ENCODE measurements around the gene CLIC2.
A peak's percentile ranks its signal among the peaks of the same experiment; 100 is the strongest.
"Not testable (repeated sequence)": the region's sequence is repeated elsewhere in the genome, so short reads cannot be mapped to it uniquely, and the experiment has no call there.

The CLIC2 gene

DNA sequence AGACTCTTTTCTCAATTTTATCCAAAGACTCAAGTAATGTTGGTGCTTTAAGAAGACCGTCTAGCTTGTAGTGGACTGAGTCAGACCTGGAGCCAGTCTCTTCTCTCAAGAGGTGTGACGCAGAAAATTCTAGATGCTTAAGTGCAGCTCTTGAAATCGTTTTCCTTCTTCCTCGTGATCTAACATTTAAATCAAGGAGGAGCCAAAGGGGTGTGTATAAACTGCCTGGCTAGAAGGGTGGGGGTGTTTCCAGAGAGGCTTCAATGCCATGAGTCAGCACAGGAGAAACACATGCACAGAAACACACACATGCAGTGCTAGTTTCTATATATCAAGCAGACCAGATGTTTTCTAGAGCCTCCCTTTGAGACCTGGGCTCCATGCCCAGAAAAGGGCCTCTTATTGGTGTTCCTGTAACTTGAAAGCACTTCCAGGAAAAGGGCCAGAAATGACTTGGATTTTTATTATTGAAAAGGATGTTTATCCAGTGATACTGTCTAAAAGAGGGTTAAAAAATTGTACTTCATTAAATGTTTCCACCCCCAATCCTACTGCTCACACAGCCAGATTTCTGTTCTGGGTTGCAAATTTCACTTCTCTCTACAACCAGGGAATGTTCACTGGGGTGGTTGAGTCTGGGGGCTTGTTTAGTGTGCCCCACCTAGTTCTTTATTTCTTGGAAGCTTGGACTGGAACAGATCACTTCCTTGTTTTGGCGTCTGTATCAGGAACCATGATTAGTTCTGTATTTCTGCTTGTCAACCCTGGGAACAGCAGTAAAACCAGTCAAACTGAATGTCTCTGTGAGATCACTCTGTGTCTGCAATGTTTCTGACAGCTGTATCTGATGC, at the start of gene CLIC2:
CLIC2 (minus strand) TSS at position 129 of the 851 bp plus-strand sequence. CDS start 187 bp downstream, outside the sequence.
- Histone ChIP-seq H3K9ac (ENCODE audit: low read length in 5 of 5) (peak within 1 kb of the TSS in 4 of 5 donors; percentile 56 to 77 (median 62)), H3K4me3 (ENCODE audit: low read depth in 1 of 5, low read length in 5 of 5) (peak within 1 kb of the TSS; percentile 30 to 72 (median 58)), H3K4me1 (ENCODE audit: control insufficient read depth in 5 of 5, insufficient read depth in 5 of 5, low read length in 5 of 5) (peaks cover 0 to 8% (median 0%) of the 10 kb centered on the region in 5 donors), H3K27me3 (ENCODE audit: control insufficient read depth in 5 of 5, insufficient read depth in 4 of 5, low read length in 5 of 5) (no peaks in the 10 kb centered on the region), H3K36me3 (ENCODE audit: control insufficient read depth in 5 of 5, insufficient read depth in 5 of 5, low read length in 5 of 5) (no peaks in the 10 kb centered on the region), H3K27ac (ENCODE audit: low read depth, low read length) (peak within 1 kb of the TSS; percentile 89), H3K9me3 (ENCODE audit: control insufficient read depth in 5 of 5, low read length in 5 of 5) (no peaks in the 10 kb centered on the region)

DNA sequence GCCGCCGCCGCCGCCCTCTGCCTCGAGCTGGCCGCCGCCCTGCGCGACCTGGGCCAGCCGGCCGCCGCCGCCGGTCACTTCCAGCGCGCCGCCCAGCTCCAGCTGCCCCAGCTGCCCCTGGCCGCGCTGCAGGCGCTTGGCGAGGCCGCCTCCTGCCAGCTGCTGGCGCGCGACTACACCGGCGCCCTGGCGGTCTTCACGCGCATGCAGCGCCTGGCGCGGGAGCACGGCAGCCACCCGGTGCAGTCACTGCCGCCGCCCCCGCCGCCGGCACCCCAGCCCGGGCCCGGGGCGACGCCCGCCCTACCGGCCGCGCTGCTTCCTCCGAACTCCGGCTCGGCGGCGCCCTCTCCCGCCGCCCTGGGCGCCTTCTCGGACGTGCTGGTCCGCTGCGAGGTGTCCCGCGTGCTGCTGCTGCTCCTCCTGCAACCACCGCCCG, 48.1 kb upstream of the CLIC2 start:
- not testable (repeated sequence) for H3K4me1 ChIP-seq (ENCODE audit: control insufficient read depth in 5 of 5, insufficient read depth in 5 of 5, low read length in 5 of 5); H3K4me3 ChIP-seq (ENCODE audit: low read depth in 1 of 5, low read length in 5 of 5); H3K27me3 ChIP-seq (ENCODE audit: control insufficient read depth in 5 of 5, insufficient read depth in 4 of 5, low read length in 5 of 5); H3K9me3 ChIP-seq (ENCODE audit: control insufficient read depth in 5 of 5, low read length in 5 of 5); H3K36me3 ChIP-seq (ENCODE audit: control insufficient read depth in 5 of 5, insufficient read depth in 5 of 5, low read length in 5 of 5); H3K27ac ChIP-seq (ENCODE audit: low read depth, low read length); H3K9ac ChIP-seq (ENCODE audit: low read length in 5 of 5)

DNA sequence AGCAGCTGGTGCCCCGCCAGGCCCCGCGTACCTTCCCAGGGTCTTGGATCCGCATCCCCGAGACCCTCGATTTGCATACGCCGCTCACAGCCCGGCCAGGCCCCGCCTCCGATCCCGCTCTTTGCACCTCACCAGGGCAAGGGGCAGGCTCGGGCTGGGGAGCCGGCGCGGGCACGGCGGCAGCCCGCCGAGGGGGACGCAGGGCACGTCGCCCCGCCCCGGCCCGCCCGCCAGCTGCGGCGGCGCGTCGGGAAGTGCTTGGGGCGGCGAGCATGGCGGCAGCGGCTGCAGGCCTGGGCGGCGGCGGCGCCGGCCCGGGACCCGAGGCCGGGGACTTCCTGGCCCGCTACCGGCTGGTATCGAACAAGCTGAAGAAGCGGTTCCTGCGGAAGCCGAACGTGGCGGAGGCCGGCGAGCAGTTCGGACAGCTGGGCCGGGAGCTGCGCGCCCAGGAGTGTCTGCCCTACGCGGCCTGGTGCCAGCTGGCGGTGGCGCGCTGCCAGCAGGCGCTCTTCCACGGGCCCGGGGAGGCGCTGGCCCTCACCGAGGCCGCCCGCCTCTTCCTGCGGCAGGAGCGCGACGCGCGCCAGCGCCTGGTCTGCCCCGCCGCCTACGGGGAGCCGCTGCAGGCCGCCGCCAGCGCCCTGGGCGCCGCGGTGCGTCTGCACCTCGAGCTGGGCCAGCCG, 47.6 kb upstream of the CLIC2 start, which contains the start of gene F8A2:
F8A2 (plus strand) TSS at position 253 of the 686 bp plus-strand sequence; CDS start at position 273, 20 bp downstream.
- H3K4me1 ChIP-seq (ENCODE audit: control insufficient read depth in 5 of 5, insufficient read depth in 5 of 5, low read length in 5 of 5); H3K9ac ChIP-seq (ENCODE audit: low read length in 5 of 5); H3K9me3 ChIP-seq (ENCODE audit: control insufficient read depth in 5 of 5, low read length in 5 of 5); H3K27me3 ChIP-seq (ENCODE audit: control insufficient read depth in 5 of 5, insufficient read depth in 4 of 5, low read length in 5 of 5); H3K36me3 ChIP-seq (ENCODE audit: control insufficient read depth in 5 of 5, insufficient read depth in 5 of 5, low read length in 5 of 5); H3K4me3 ChIP-seq (ENCODE audit: low read depth in 1 of 5, low read length in 5 of 5); H3K27ac ChIP-seq (ENCODE audit: low read depth, low read length): not testable (repeated sequence)

DNA sequence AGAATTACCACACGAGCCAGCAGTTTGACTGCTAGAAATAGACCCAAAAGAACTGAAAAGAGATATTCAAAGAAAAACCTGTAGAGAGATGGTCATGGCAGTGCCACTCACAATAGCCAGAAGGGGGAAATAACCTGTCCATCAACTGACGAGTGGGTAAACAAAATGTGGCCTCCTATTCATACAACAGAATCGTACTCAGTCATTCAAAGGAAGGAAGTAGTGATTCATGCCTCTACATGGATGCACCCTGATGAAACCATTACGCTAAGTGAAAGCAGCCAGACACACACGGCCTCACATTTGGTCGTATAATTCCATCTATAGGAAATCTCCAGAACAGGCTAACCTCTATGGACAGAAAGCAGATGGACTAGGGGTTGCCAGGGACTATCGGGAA, 45.4 kb upstream of the CLIC2 start:
- H3K27me3 ChIP-seq (ENCODE audit: control insufficient read depth in 5 of 5, insufficient read depth in 4 of 5, low read length in 5 of 5); H3K9me3 ChIP-seq (ENCODE audit: control insufficient read depth in 5 of 5, low read length in 5 of 5); H3K36me3 ChIP-seq (ENCODE audit: control insufficient read depth in 5 of 5, insufficient read depth in 5 of 5, low read length in 5 of 5); H3K9ac ChIP-seq (ENCODE audit: low read length in 5 of 5); H3K27ac ChIP-seq (ENCODE audit: low read depth, low read length); H3K4me3 ChIP-seq (ENCODE audit: low read depth in 1 of 5, low read length in 5 of 5); H3K4me1 ChIP-seq (ENCODE audit: control insufficient read depth in 5 of 5, insufficient read depth in 5 of 5, low read length in 5 of 5): not testable (repeated sequence)

DNA sequence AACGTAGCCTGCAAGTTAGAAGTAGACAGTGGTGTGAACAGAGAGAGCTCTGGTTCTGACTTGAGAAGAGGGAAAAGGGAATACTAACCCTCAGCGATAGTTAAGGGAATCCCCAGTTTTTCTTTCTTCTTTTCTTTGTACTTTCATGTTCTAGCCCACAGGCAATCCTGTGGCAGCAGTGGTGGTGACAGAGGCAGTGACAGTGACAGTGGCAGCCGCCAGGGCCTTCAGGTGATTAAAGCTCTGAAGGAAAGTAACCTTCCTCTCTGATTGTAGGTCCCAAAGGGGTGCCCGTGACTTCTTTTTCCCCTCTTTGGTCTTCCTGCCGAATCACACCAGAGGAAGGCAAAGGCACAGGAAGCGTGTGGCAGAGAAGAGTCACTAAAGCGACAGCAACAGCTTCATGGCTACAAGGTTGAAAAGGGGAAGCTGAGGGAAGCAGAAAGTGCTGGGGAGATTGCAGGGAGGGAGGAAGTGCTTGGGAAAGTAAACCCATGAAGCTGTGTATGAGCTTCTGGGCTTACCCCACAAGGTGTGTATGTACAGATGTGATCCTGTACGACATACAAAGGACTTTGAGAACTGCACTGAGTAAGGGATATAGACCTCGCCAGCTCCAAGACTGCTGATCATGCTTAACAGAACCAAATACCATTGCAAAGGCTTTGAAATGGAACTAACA, 39.5 kb upstream of the CLIC2 start:
- not testable (repeated sequence) for H3K4me3 ChIP-seq (ENCODE audit: low read depth in 1 of 5, low read length in 5 of 5); H3K9ac ChIP-seq (ENCODE audit: low read length in 5 of 5); H3K27me3 ChIP-seq (ENCODE audit: control insufficient read depth in 5 of 5, insufficient read depth in 4 of 5, low read length in 5 of 5); H3K9me3 ChIP-seq (ENCODE audit: control insufficient read depth in 5 of 5, low read length in 5 of 5); H3K27ac ChIP-seq (ENCODE audit: low read depth, low read length); H3K36me3 ChIP-seq (ENCODE audit: control insufficient read depth in 5 of 5, insufficient read depth in 5 of 5, low read length in 5 of 5); H3K4me1 ChIP-seq (ENCODE audit: control insufficient read depth in 5 of 5, insufficient read depth in 5 of 5, low read length in 5 of 5)

DNA sequence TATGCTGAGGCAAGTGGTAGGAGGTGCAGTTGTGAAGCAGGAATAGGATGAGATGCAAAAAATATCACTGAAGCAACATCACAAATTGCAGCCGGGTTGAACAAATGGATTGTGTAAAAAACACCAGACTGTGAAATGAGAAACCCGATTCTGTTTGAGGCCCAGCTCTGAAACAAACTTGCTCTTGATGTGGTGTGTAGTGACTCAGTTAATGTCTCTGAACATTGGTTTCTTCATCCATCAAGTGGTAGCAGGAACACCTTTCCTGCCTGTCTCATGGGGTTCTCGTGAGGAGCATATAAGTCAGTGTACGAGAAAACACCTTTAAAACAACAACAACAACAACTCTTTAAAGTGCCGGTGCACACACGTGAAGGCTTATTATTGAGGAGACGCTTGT, 29.3 kb upstream of the CLIC2 start:
- H3K36me3 ChIP-seq (ENCODE audit: control insufficient read depth in 5 of 5, insufficient read depth in 5 of 5, low read length in 5 of 5); H3K4me3 ChIP-seq (ENCODE audit: low read depth in 1 of 5, low read length in 5 of 5); H3K27ac ChIP-seq (ENCODE audit: low read depth, low read length); H3K4me1 ChIP-seq (ENCODE audit: control insufficient read depth in 5 of 5, insufficient read depth in 5 of 5, low read length in 5 of 5); H3K9me3 ChIP-seq (ENCODE audit: control insufficient read depth in 5 of 5, low read length in 5 of 5); H3K9ac ChIP-seq (ENCODE audit: low read length in 5 of 5); H3K27me3 ChIP-seq (ENCODE audit: control insufficient read depth in 5 of 5, insufficient read depth in 4 of 5, low read length in 5 of 5): not testable (repeated sequence)

- not testable (repeated sequence) for H3K27ac ChIP-seq (ENCODE audit: low read depth, low read length); H3K27me3 ChIP-seq (ENCODE audit: control insufficient read depth in 5 of 5, insufficient read depth in 4 of 5, low read length in 5 of 5)
Measured at GRCh38 chrX:155349448-155349847, 15.0 kb upstream of the CLIC2 start.

DNA sequence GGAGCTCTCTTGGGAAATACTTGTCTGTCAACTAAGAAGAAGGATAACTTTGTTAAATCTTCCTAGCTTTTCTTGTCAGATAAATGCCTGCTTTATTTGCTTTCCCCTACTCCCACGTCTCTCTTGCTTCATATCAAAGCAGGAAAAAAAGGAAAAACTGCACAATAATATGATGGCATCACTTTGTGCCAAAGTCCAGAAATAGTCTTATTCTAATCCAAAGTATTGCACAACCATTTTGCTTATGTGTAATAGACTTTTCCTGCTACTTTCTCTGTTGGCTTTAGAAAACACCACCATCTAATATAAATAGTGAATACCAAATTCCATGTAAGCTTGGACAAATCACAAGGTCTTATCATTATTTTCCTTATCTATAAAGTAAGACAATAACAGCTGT, 11.3 kb upstream of the CLIC2 start:
- not testable (repeated sequence) for H3K4me1 ChIP-seq (ENCODE audit: control insufficient read depth in 5 of 5, insufficient read depth in 5 of 5, low read length in 5 of 5); H3K9me3 ChIP-seq (ENCODE audit: control insufficient read depth in 5 of 5, low read length in 5 of 5); H3K9ac ChIP-seq (ENCODE audit: low read length in 5 of 5); H3K27me3 ChIP-seq (ENCODE audit: control insufficient read depth in 5 of 5, insufficient read depth in 4 of 5, low read length in 5 of 5); H3K4me3 ChIP-seq (ENCODE audit: low read depth in 1 of 5, low read length in 5 of 5); H3K36me3 ChIP-seq (ENCODE audit: control insufficient read depth in 5 of 5, insufficient read depth in 5 of 5, low read length in 5 of 5); H3K27ac ChIP-seq (ENCODE audit: low read depth, low read length)

More at GRCh38 chrX:155349448-155349847, 15.0 kb upstream of the CLIC2 start:
- not testable (repeated sequence) for H3K9ac ChIP-seq (ENCODE audit: low read length in 5 of 5); H3K9me3 ChIP-seq (ENCODE audit: control insufficient read depth in 5 of 5, low read length in 5 of 5); H3K4me1 ChIP-seq (ENCODE audit: control insufficient read depth in 5 of 5, insufficient read depth in 5 of 5, low read length in 5 of 5); H3K4me3 ChIP-seq (ENCODE audit: low read depth in 1 of 5, low read length in 5 of 5); H3K36me3 ChIP-seq (ENCODE audit: control insufficient read depth in 5 of 5, insufficient read depth in 5 of 5, low read length in 5 of 5)

- H3K27ac ChIP-seq (ENCODE audit: low read depth, low read length) = peak overlapping the region; percentile 89
- H3K27me3 ChIP-seq (ENCODE audit: control insufficient read depth in 5 of 5, insufficient read depth in 4 of 5, low read length in 5 of 5) = not testable (repeated sequence)
Measured at GRCh38 chrX:155335337-155335712, 911 bp upstream of the CLIC2 start.

More at GRCh38 chrX:155335337-155335712, 911 bp upstream of the CLIC2 start:
- H3K36me3 ChIP-seq (ENCODE audit: control insufficient read depth in 5 of 5, insufficient read depth in 5 of 5, low read length in 5 of 5); H3K9me3 ChIP-seq (ENCODE audit: control insufficient read depth in 5 of 5, low read length in 5 of 5); H3K4me1 ChIP-seq (ENCODE audit: control insufficient read depth in 5 of 5, insufficient read depth in 5 of 5, low read length in 5 of 5); H3K4me3 ChIP-seq (ENCODE audit: low read depth in 1 of 5, low read length in 5 of 5); H3K9ac ChIP-seq (ENCODE audit: low read length in 5 of 5): not testable (repeated sequence)
